ENCODE data around the gene NMRK1. TPM values are rescaled to one million over a fixed set of nuclear protein-coding genes. Genes with fewer than 3 reads are reported as not detected.
A peak's percentile ranks its signal among the peaks of the same experiment; 100 is the strongest.

Gene NMRK1
- total RNA-seq, 2 experiments from 2014 or later, result 35.3 to 41.2 TPM

GRCh38 chr9:75117564-75117963 lies 29.6 kb upstream of the NMRK1 start:
- H3K27me3 Mint-ChIP-seq, result no peaks in the 10 kb centered on the region
- H3K4me3 Mint-ChIP-seq, result peak overlapping the region; percentile 22
- peaks cover 59% of the 10 kb centered on the region for H3K4me1 Mint-ChIP-seq (ENCODE audit: low read depth)
- H3K9me3 Mint-ChIP-seq, result peaks cover 10% of the 10 kb centered on the region
- intact Hi-C loops (cut with micrococcal nuclease), result no loop called here
- DNase-seq, result peak; percentile 18
- POLR2A ChIA-PET, result interaction anchor here (0.7 to 2.7 kb wide), 7 partner anchors 12 to 90 kb away, joined by 3 to 16 read pairs (median 5); partner anchors contain the start of genes NMRK1 and OSTF1
- CTCF ChIA-PET, result interaction anchor here (0.9 to 1.5 kb wide), 3 partner anchors 14 to 32 kb away, joined by 3 to 4 read pairs (median 3); no protein-coding TSS in a partner anchor
- H3K36me3 Mint-ChIP-seq, result peaks cover 37% of the 10 kb centered on the region
- H3K27ac Mint-ChIP-seq, result peak overlapping the region; percentile 87

- ChIA-PET POLR2A (no interaction called here), CTCF (no interaction called here)
- Mint-ChIP-seq H3K4me1 (ENCODE audit: low read depth) (peaks cover 66% of the 10 kb centered on the region), H3K9me3 (peaks cover 10% of the 10 kb centered on the region), H3K27me3 (no peaks in the 10 kb centered on the region), H3K36me3 (peaks cover 28% of the 10 kb centered on the region), H3K27ac (no peak overlapping the region), H3K4me3 (no peak overlapping the region)
- no peak for DNase-seq
- intact Hi-C loops (cut with micrococcal nuclease), result no loop called here
These were observed 28.4 kb upstream of the NMRK1 start for GRCh38 chr9:75116306-75116705.

- no peaks in the 10 kb centered on the region for H3K27me3 Mint-ChIP-seq
- ChIA-PET CTCF (no interaction called here), POLR2A (no interaction called here)
- intact Hi-C loops (cut with micrococcal nuclease), result no loop called here
- peaks cover under 1% of the 10 kb centered on the region for H3K9me3 Mint-ChIP-seq
- no peak overlapping the region for H3K27ac Mint-ChIP-seq
- H3K4me1 Mint-ChIP-seq (ENCODE audit: low read depth), result peaks cover 60% of the 10 kb centered on the region
- peaks cover 4% of the 10 kb centered on the region for H3K36me3 Mint-ChIP-seq
- no peak overlapping the region for H3K4me3 Mint-ChIP-seq
- DNase-seq, result no peak
These were observed 24.8 kb upstream of the NMRK1 start for GRCh38 chr9:75112789-75113188.

- intact Hi-C loops (cut with micrococcal nuclease), result loop anchor here (2.0 kb wide), 1 partner anchor 16 kb away; no protein-coding TSS in a partner anchor
- H3K36me3 Mint-ChIP-seq, result peaks cover 3% of the 10 kb centered on the region
- no peak overlapping the region for H3K4me3 Mint-ChIP-seq
- H3K27ac Mint-ChIP-seq, result peak overlapping the region; percentile 28
- no peaks in the 10 kb centered on the region for H3K27me3 Mint-ChIP-seq
- ChIA-PET POLR2A (no interaction called here), CTCF (no interaction called here)
- no peak for DNase-seq
- H3K4me1 Mint-ChIP-seq (ENCODE audit: low read depth), result peaks cover 51% of the 10 kb centered on the region
- H3K9me3 Mint-ChIP-seq, result no peaks in the 10 kb centered on the region
These were observed 23.2 kb upstream of the NMRK1 start for GRCh38 chr9:75111019-75111622.

- no peak for DNase-seq
- H3K9me3 Mint-ChIP-seq, result no peaks in the 10 kb centered on the region
- intact Hi-C loops (cut with micrococcal nuclease), result no loop called here
- peaks cover 65% of the 10 kb centered on the region for H3K4me1 Mint-ChIP-seq (ENCODE audit: low read depth)
- ChIA-PET CTCF (no interaction called here), POLR2A (interaction anchor here (1.3 kb wide), 1 partner anchor 21 kb away, joined by 3 read pairs; the partner anchor contains the start of genes NMRK1 and OSTF1)
- H3K27me3 Mint-ChIP-seq, result no peaks in the 10 kb centered on the region
- peaks cover 5% of the 10 kb centered on the region for H3K36me3 Mint-ChIP-seq
- H3K4me3 Mint-ChIP-seq, result no peak overlapping the region
- H3K27ac Mint-ChIP-seq, result no peak overlapping the region
These were observed 21.4 kb upstream of the NMRK1 start for GRCh38 chr9:75109210-75109839.

GRCh38 chr9:75108571-75108970 lies 20.6 kb upstream of the NMRK1 start:
- DNase-seq, result no peak
- H3K27ac Mint-ChIP-seq, result peak overlapping the region; percentile 16
- H3K27me3 Mint-ChIP-seq, result no peaks in the 10 kb centered on the region
- intact Hi-C loops (cut with micrococcal nuclease), result no loop called here
- no peak overlapping the region for H3K4me3 Mint-ChIP-seq
- H3K9me3 Mint-ChIP-seq, result no peaks in the 10 kb centered on the region
- H3K36me3 Mint-ChIP-seq, result peaks cover 5% of the 10 kb centered on the region
- H3K4me1 Mint-ChIP-seq (ENCODE audit: low read depth), result peaks cover 63% of the 10 kb centered on the region
- ChIA-PET POLR2A (interaction anchor here (1.3 kb wide), 1 partner anchor 20 kb away, joined by 3 read pairs; the partner anchor contains the start of genes NMRK1 and OSTF1), CTCF (no interaction called here)

GRCh38 chr9:75106857-75107256 lies 18.9 kb upstream of the NMRK1 start:
- no peak for DNase-seq
- POLR2A ChIA-PET, result interaction anchor here (0.6 kb wide), 1 partner anchor 14 kb away, joined by 5 read pairs; no protein-coding TSS in a partner anchor
- no peak overlapping the region for H3K27ac Mint-ChIP-seq
- intact Hi-C loops (cut with micrococcal nuclease), result no loop called here
- H3K9me3 Mint-ChIP-seq, result no peaks in the 10 kb centered on the region
- peaks cover 13% of the 10 kb centered on the region for H3K36me3 Mint-ChIP-seq
- no peaks in the 10 kb centered on the region for H3K27me3 Mint-ChIP-seq
- no peak overlapping the region for H3K4me3 Mint-ChIP-seq
- CTCF ChIA-PET, result interaction anchor here (0.7 kb wide), 1 partner anchor 446 kb away, joined by 4 read pairs; no protein-coding TSS in a partner anchor
- peaks cover 62% of the 10 kb centered on the region for H3K4me1 Mint-ChIP-seq (ENCODE audit: low read depth)

- Mint-ChIP-seq H3K36me3 (peaks cover 13% of the 10 kb centered on the region), H3K27ac (no peak overlapping the region), H3K4me1 (ENCODE audit: low read depth) (peaks cover 64% of the 10 kb centered on the region), H3K9me3 (no peaks in the 10 kb centered on the region), H3K27me3 (no peaks in the 10 kb centered on the region), H3K4me3 (no peak overlapping the region)
- DNase-seq, result no peak
- POLR2A ChIA-PET, result interaction anchor here (1.2 kb wide), 1 partner anchor 11 kb away, joined by 3 read pairs; no protein-coding TSS in a partner anchor
- CTCF ChIA-PET, result interaction anchor here (0.7 kb wide), 1 partner anchor 223 kb away, joined by 3 read pairs; no protein-coding TSS in a partner anchor
- intact Hi-C loops (cut with micrococcal nuclease), result no loop called here
These were observed 17.9 kb upstream of the NMRK1 start for GRCh38 chr9:75105841-75106240.

GRCh38 chr9:75105019-75105540 lies 17.1 kb upstream of the NMRK1 start:
- Mint-ChIP-seq H3K4me1 (ENCODE audit: low read depth) (peaks cover 61% of the 10 kb centered on the region), H3K36me3 (peaks cover 11% of the 10 kb centered on the region)
- CTCF ChIA-PET, result no interaction called here

GRCh38 chr9:75104607-75105006 lies 16.7 kb upstream of the NMRK1 start:
- Mint-ChIP-seq H3K36me3 (peaks cover 13% of the 10 kb centered on the region), H3K4me3 (no peak overlapping the region), H3K27me3 (no peaks in the 10 kb centered on the region), H3K4me1 (ENCODE audit: low read depth) (peaks cover 59% of the 10 kb centered on the region), H3K27ac (no peak overlapping the region), H3K9me3 (no peaks in the 10 kb centered on the region)
- intact Hi-C loops (cut with micrococcal nuclease), result no loop called here
- no peak for DNase-seq
- ChIA-PET CTCF (no interaction called here), POLR2A (interaction anchor here (4.1 kb wide), 1 partner anchor 12 kb away, joined by 19 read pairs; no protein-coding TSS in a partner anchor)

More at GRCh38 chr9:75105019-75105540, 17.1 kb upstream of the NMRK1 start:
- POLR2A ChIA-PET, result interaction anchor here (1.2 to 4.1 kb wide), 2 partner anchors 12 to 13 kb away, joined by 3 to 19 read pairs; no protein-coding TSS in a partner anchor
- Mint-ChIP-seq H3K9me3 (no peaks in the 10 kb centered on the region), H3K4me3 (no peak overlapping the region), H3K27me3 (no peaks in the 10 kb centered on the region), H3K27ac (no peak overlapping the region)
- intact Hi-C loops (cut with micrococcal nuclease), result no loop called here
- no peak for DNase-seq

- H3K36me3 Mint-ChIP-seq, result peaks cover 13% of the 10 kb centered on the region
- intact Hi-C loops (cut with micrococcal nuclease), result no loop called here
- no peak for DNase-seq
These were observed 14.3 kb upstream of the NMRK1 start for GRCh38 chr9:75102177-75102790.

More at GRCh38 chr9:75102177-75102790, 14.3 kb upstream of the NMRK1 start:
- Mint-ChIP-seq H3K27me3 (no peaks in the 10 kb centered on the region), H3K9me3 (no peaks in the 10 kb centered on the region), H3K4me1 (ENCODE audit: low read depth) (peaks cover 58% of the 10 kb centered on the region), H3K27ac (peak overlapping the region; percentile 28), H3K4me3 (no peak overlapping the region)
- ChIA-PET POLR2A (interaction anchor here (4.1 kb wide), 1 partner anchor 10 kb away, joined by 19 read pairs; no protein-coding TSS in a partner anchor), CTCF (no interaction called here)
